CD4-positive, CD25-positive, alpha-beta regulatory T cell (primary cell): ENCODE measurements around the gene CFAP99. TPM values are rescaled to one million over a fixed set of nuclear protein-coding genes. Genes with fewer than 3 reads are reported as not detected.

Source experiments
- ATAC-seq, 2 donors: fragments of 150-1000 bp; cut with Tn5 transposase; one replicate each; pipeline ENCODE4 v1.10.0; 2021; ENCODE audit warnings: low read depth in 2 of 2, moderate number of reproducible peaks in 2 of 2, moderate library complexity in 1 of 2
- DNase-seq, 3 donors: peaks; one replicate each; pipeline versions ENCODE4 v3.0.0 to v3.0.0-alpha.2; 2012 to 2022; ENCODE audit warnings: mixed read lengths in 1 of 3
- H3K27ac ChIP-seq: one replicate; pipeline ENCODE4 v1.7.0; 2013; ENCODE audit warnings: mild to moderate bottlenecking, low read length; ENCODE audit not compliant: insufficient read depth, poor library complexity, severe bottlenecking
- H3K27me3 ChIP-seq: one replicate; pipeline ENCODE4 v1.7.0; 2013; ENCODE audit warnings: low read length; ENCODE audit not compliant: control insufficient read depth, insufficient read depth
- H3K36me3 ChIP-seq: one replicate; pipeline ENCODE4 v1.7.0; 2013; ENCODE audit warnings: mild to moderate bottlenecking, low read length, moderate library complexity; ENCODE audit not compliant: control insufficient read depth, insufficient read depth
- H3K4me1 ChIP-seq: 2 replicates; pipeline ENCODE4 v1.7.0; 2013; ENCODE audit warnings: mild to moderate bottlenecking, low read length; ENCODE audit not compliant: insufficient read depth, control insufficient read depth, poor library complexity, severe bottlenecking
- H3K4me3 ChIP-seq: one replicate; pipeline ENCODE4 v1.7.0; 2013; ENCODE audit warnings: low read depth, mild to moderate bottlenecking, low read length, moderate library complexity
- H3K9me3 ChIP-seq, 2 experiments: 1 replicate in 1 of 2; 2 replicates in 1 of 2; pipeline ENCODE4 v1.7.0; 2013; ENCODE audit warnings: low read length in 2 of 2, mild to moderate bottlenecking in 1 of 2, moderate library complexity in 1 of 2; ENCODE audit not compliant: control insufficient read depth in 2 of 2
- H3K27ac Mint-ChIP-seq, 3 donors: one replicate each; pipeline ENCODE4 v1.8.0; 2020 to 2022; ENCODE audit warnings: mild to moderate bottlenecking in 3 of 3, mixed read lengths in 3 of 3, moderate library complexity in 2 of 3
- H3K27me3 Mint-ChIP-seq: one replicate; pipeline ENCODE4 v1.8.0; 2022; ENCODE audit warnings: mild to moderate bottlenecking, mixed read lengths
- H3K36me3 Mint-ChIP-seq: one replicate; pipeline ENCODE4 v1.8.0; 2020; ENCODE audit warnings: mixed read lengths
- H3K4me1 Mint-ChIP-seq, 4 donors: one replicate each; pipeline ENCODE4 v1.8.0; 2020 to 2022; ENCODE audit warnings: mixed read lengths in 4 of 4, mild to moderate bottlenecking in 1 of 4
- H3K4me3 Mint-ChIP-seq, 4 donors: one replicate each; pipeline ENCODE4 v1.8.0; 2020 to 2022; ENCODE audit warnings: mild to moderate bottlenecking in 4 of 4, mixed read lengths in 4 of 4, moderate library complexity in 3 of 4
- H3K9me3 Mint-ChIP-seq, 7 donors: one replicate each; pipeline ENCODE4 v1.8.0; 2020 to 2022; ENCODE audit warnings: mixed read lengths in 7 of 7, mild to moderate bottlenecking in 3 of 7, moderate library complexity in 2 of 7
- polyA plus RNA-seq, 4 donors: library from polyadenylated mRNA; unstranded; fragments of 300-500 nt; fragmentation: Illumina TruSeq; gene quantifications; one replicate each; pipeline ENCODE4 v1.2.3, GENCODE V29; 2021
- total RNA-seq: library from RNA; stranded (reverse); gene quantifications from one replicate; pipeline ENCODE4 v1.2.3, GENCODE V29; 2022

CFAP99 gene
- total and polyA plus RNA-seq, 5 donors from 2014 or later = 0.20 TPM; not detected in 4

GRCh38 chr4:2482693-2483092, 63.9 kb downstream of the CFAP99 start:
- peaks cover 97% of the 10 kb centered on the region for H3K4me1 ChIP-seq
- H3K4me3 ChIP-seq = peak overlapping the region; percentile 63
- H3K4me1 Mint-ChIP-seq = peaks cover 34 to 98% (median 88%) of the 10 kb centered on the region in 4 donors
- H3K27me3 Mint-ChIP-seq = no peaks in the 10 kb centered on the region
- peak overlapping the region; percentile 64 for H3K27ac ChIP-seq
- no peaks in the 10 kb centered on the region for H3K9me3 ChIP-seq
- no peaks in the 10 kb centered on the region for H3K9me3 Mint-ChIP-seq
- peak in 2 of 3 donors; percentile 30 to 82 for DNase-seq
- H3K36me3 ChIP-seq = peaks cover 2% of the 10 kb centered on the region
- peak overlapping the region; percentile 65 to 89 (median 88) for H3K27ac Mint-ChIP-seq
- H3K27me3 ChIP-seq = no peaks in the 10 kb centered on the region
- H3K36me3 Mint-ChIP-seq = peaks cover 14% of the 10 kb centered on the region
- H3K4me3 Mint-ChIP-seq = peak overlapping the region; percentile 65 to 88 (median 83)
- peak; percentile 47 to 48 for ATAC-seq

DNA sequence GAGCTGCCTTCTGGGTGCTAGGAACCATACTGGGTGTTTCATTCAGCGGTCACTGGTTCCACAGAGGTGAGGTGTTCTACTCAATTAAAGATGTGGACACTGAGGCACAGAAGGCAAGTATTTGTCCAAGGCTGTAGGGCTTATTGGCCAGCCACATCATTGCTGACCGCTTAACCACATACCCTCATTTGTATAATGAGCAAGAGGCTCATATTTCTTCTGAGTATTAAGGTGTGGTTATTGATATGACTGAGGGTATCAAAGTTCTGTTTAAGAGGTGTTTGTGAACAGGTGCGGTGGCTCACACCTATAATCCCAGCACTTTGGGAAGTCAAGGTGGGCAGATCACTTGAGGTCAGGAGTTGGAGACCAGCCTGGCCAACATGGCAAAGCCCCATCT, 64.5 kb downstream of the CFAP99 start:
- Histone ChIP-seq H3K36me3 (peaks cover 2% of the 10 kb centered on the region), H3K9me3 (no peaks in the 10 kb centered on the region), H3K27ac (peak overlapping the region; percentile 64), H3K4me3 (peak overlapping the region; percentile 63), H3K27me3 (no peaks in the 10 kb centered on the region), H3K4me1 (peaks cover 97% of the 10 kb centered on the region)
- H3K4me1 Mint-ChIP-seq = peaks cover 34 to 98% (median 87%) of the 10 kb centered on the region in 4 donors
- peak overlapping the region; percentile 65 to 88 (median 83) for H3K4me3 Mint-ChIP-seq
- peak overlapping the region; percentile 38 to 88 (median 59) for H3K27ac Mint-ChIP-seq
- peaks cover 14% of the 10 kb centered on the region for H3K36me3 Mint-ChIP-seq
- DNase-seq (no peak), ATAC-seq (no peak)
- H3K27me3 Mint-ChIP-seq = no peaks in the 10 kb centered on the region
- H3K9me3 Mint-ChIP-seq = no peaks in the 10 kb centered on the region

DNA sequence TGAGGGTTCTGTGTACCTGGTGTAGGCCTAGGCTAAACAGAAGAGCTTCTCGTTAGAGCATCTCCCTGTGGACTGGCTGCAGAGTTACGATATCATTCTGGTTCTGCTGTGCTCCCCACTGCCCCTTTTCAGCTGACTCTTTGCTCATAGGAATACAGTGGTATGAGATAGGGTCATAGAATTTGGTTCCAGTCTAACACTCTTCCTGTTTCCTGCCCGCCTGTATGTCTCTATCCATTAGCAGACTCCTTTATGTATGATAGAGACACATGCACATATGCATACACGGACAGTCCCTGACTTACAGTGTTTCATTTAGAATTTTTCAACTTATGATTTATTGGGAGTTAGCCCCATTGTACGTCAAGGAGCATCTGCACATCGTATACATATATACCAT, 65.4 kb downstream of the CFAP99 start:
- Mint-ChIP-seq H3K9me3 (no peaks in the 10 kb centered on the region), H3K4me3 (peak overlapping the region; percentile 81 to 87 (median 85)), H3K27me3 (no peaks in the 10 kb centered on the region), H3K27ac (peak overlapping the region in 2 of 3 donors; percentile 86 to 87), H3K36me3 (peaks cover 11% of the 10 kb centered on the region), H3K4me1 (peaks cover 34 to 93% (median 79%) of the 10 kb centered on the region in 4 donors)
- Histone ChIP-seq H3K36me3 (peaks cover 6% of the 10 kb centered on the region), H3K27ac (peak overlapping the region; percentile 69), H3K27me3 (no peaks in the 10 kb centered on the region), H3K4me3 (peak overlapping the region; percentile 64), H3K4me1 (peaks cover 90% of the 10 kb centered on the region), H3K9me3 (no peaks in the 10 kb centered on the region)
- DNase-seq (no peak), ATAC-seq (no peak)

DNA sequence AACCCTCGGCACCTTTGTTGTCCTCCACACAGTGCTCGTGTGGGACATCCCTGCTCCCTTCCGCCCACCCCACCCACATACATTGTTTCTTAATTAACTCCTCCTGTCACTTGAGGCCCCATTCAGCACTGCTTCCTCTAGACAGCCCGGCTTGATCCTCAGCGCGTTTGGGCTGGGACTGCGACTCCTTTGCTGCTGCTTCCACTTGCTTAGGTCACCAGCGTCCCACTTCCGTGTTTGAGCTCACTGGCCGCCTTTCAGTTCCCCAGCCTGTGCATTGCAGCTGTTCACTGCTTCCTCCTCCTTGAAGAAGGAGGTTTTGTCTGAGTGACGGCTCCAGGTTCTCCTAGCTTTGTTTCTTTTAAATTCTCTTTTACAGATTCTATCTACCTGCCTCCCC, 66.2 kb downstream of the CFAP99 start:
- no peaks in the 10 kb centered on the region for H3K9me3 ChIP-seq
- peaks cover 83% of the 10 kb centered on the region for H3K4me1 ChIP-seq
- Mint-ChIP-seq H3K9me3 (no peaks in the 10 kb centered on the region), H3K36me3 (peaks cover 8% of the 10 kb centered on the region), H3K27ac (peak overlapping the region; percentile 76 to 89 (median 86)), H3K4me3 (peak overlapping the region; percentile 81 to 87 (median 85)), H3K27me3 (no peaks in the 10 kb centered on the region), H3K4me1 (peaks cover 34 to 92% (median 76%) of the 10 kb centered on the region in 4 donors)
- peak overlapping the region; percentile 64 for H3K4me3 ChIP-seq
- peaks cover 14% of the 10 kb centered on the region for H3K36me3 ChIP-seq
- DNase-seq = peak; percentile 51 to 90 (median 65)
- peak; percentile 84 to 85 for ATAC-seq
- no peaks in the 10 kb centered on the region for H3K27me3 ChIP-seq
- H3K27ac ChIP-seq = peak overlapping the region; percentile 69

GRCh38 chr4:2485956-2486355, 67.2 kb downstream of the CFAP99 start:
- H3K27ac ChIP-seq = peak overlapping the region; percentile 69

DNA sequence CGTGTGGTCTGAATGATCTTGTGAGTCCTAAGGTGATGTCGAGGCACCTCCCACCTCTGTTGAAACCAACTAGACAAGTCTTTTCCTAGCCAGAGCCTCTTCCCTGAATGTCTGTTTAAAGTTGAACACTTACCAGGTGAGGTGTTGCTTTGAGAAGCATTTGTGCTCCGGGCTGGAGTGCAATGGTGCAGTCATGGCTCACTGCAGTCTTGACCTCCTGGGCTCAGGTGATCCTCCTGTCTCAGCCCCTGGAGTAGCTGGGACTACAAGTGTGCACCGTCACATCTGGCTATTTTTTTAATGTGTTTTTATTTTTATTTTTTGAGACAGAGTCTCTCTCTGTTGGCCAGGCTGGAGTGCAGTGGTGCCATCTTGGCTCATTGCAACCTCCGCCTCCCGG, 68.2 kb downstream of the CFAP99 start:
- Histone ChIP-seq H3K27me3 (no peaks in the 10 kb centered on the region), H3K4me1 (peaks cover 63% of the 10 kb centered on the region), H3K27ac (no peak overlapping the region), H3K9me3 (no peaks in the 10 kb centered on the region), H3K36me3 (peaks cover 29% of the 10 kb centered on the region), H3K4me3 (peak overlapping the region; percentile 64)
- no peaks in the 10 kb centered on the region for H3K27me3 Mint-ChIP-seq
- peak overlapping the region in 2 of 3 donors; percentile 86 to 89 for H3K27ac Mint-ChIP-seq
- peaks cover 14% of the 10 kb centered on the region for H3K36me3 Mint-ChIP-seq
- H3K4me3 Mint-ChIP-seq = peak overlapping the region in 3 of 4 donors; percentile 36 to 84 (median 71)
- H3K9me3 Mint-ChIP-seq = no peaks in the 10 kb centered on the region
- peaks cover 34 to 84% (median 65%) of the 10 kb centered on the region in 4 donors for H3K4me1 Mint-ChIP-seq
- no peak for DNase-seq
- no peak for ATAC-seq

More at GRCh38 chr4:2485956-2486355, 67.2 kb downstream of the CFAP99 start:
- peaks cover 22% of the 10 kb centered on the region for H3K36me3 ChIP-seq
- peaks cover 34 to 92% (median 75%) of the 10 kb centered on the region in 4 donors for H3K4me1 Mint-ChIP-seq
- peaks cover 73% of the 10 kb centered on the region for H3K4me1 ChIP-seq
- H3K27me3 ChIP-seq = no peaks in the 10 kb centered on the region
- peak overlapping the region; percentile 39 to 89 (median 86) for H3K27ac Mint-ChIP-seq
- no peak for ATAC-seq
- no peaks in the 10 kb centered on the region for H3K9me3 ChIP-seq
- no peaks in the 10 kb centered on the region for H3K9me3 Mint-ChIP-seq
- H3K4me3 Mint-ChIP-seq = peak overlapping the region; percentile 71 to 86 (median 82)
- peaks cover 11% of the 10 kb centered on the region for H3K36me3 Mint-ChIP-seq
- peak overlapping the region; percentile 64 for H3K4me3 ChIP-seq
- H3K27me3 Mint-ChIP-seq = no peaks in the 10 kb centered on the region
- DNase-seq = no peak

DNA sequence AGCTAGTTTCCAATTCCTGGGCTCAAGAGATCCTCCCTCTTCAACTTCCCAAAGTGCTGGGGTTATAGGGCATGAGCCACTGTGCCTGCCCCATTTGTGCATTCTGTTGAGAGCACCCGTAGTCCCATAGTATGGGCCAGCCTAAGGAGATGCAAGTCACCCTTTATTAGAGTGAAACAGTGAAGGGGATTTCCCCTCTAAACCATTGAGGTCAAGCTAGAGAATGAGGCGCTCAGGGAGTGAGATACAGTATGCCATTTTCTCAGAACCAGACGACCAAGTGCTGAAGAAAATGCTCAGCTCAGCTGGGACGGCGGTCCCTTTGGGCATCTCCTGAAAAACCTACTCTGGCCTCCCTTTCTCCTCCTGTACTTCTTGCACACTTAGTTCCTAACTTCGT, 68.9 kb downstream of the CFAP99 start:
- Histone ChIP-seq H3K4me1 (peaks cover 56% of the 10 kb centered on the region), H3K27me3 (no peaks in the 10 kb centered on the region), H3K27ac (peak overlapping the region; percentile 26), H3K4me3 (peak overlapping the region; percentile 15), H3K36me3 (peaks cover 35% of the 10 kb centered on the region), H3K9me3 (no peaks in the 10 kb centered on the region)
- Mint-ChIP-seq H3K36me3 (peaks cover 19% of the 10 kb centered on the region), H3K27ac (peak overlapping the region; percentile 48 to 83 (median 56)), H3K9me3 (no peaks in the 10 kb centered on the region), H3K4me3 (peak overlapping the region in 3 of 4 donors; percentile 35 to 52 (median 43)), H3K4me1 (peaks cover 32 to 80% (median 60%) of the 10 kb centered on the region in 4 donors), H3K27me3 (no peaks in the 10 kb centered on the region)
- DNase-seq (no peak), ATAC-seq (peak; percentile 9 to 36)
